ENCODE measurements around the gene TMEM220.

GRCh38 chr17:10744501-10745000, 14.7 kb upstream of the TMEM220 start:
- TF ChIP-seq CBX3 (IDR thresholded peaks at IDR 0.05; ENCODE audit: low read depth) (no peak), CTCF (IDR thresholded peaks at IDR 0.05 in 2 of 3, conservative IDR thresholded peaks at IDR 0.05 in 1 of 3; ENCODE audit: borderline replicate concordance in 1 of 3, insufficient read depth in 1 of 3, low read depth in 2 of 3, low read length in 2 of 3) (no peak)
